GM12878 (cell line): ENCODE data around the gene FTH1. TPM values are rescaled to one million over a fixed set of nuclear protein-coding genes. Genes with fewer than 3 reads are reported as not detected.
A peak's percentile ranks its signal among the peaks of the same experiment; 100 is the strongest.

Source experiments
- BRCA1 ChIP-seq: IDR thresholded peaks from 2 replicates; pipeline ENCODE4 v1.6.1; 2011; ENCODE audit warnings: low read depth, low read length, improper control_type of control experiment
- CHD2 ChIP-seq: IDR thresholded peaks from 2 replicates; pipeline ENCODE4 v1.6.1; 2011; ENCODE audit warnings: low read depth, low read length, improper control_type of control experiment, borderline replicate concordance
- FOS ChIP-seq: IDR thresholded peaks from 3 replicates; pipeline ENCODE4 v1.6.1; 2011; ENCODE audit warnings: borderline replicate concordance; ENCODE audit not compliant: insufficient read length; ENCODE audit errors: extremely low read depth
- IKZF1 ChIP-seq: fragments of 450-650 bp; conservative IDR thresholded peaks from 2 replicates; pipeline ENCODE4 v1.6.1; 2017; ENCODE audit warnings: antibody characterized with exemption, mild to moderate bottlenecking
- IRF4 ChIP-seq: IDR thresholded peaks from 2 replicates; pipeline ENCODE4 v1.6.1; 2011; ENCODE audit warnings: low read depth, low read length
- MTA3 ChIP-seq: IDR thresholded peaks from 2 replicates; pipeline ENCODE4 v1.6.1; 2012; ENCODE audit warnings: low read length, inconsistent platforms, borderline replicate concordance
- MYC ChIP-seq: IDR thresholded peaks from 2 replicates; pipeline ENCODE4 v1.6.1; 2011; ENCODE audit warnings: mild to moderate bottlenecking, low read length, moderate library complexity, inconsistent platforms; ENCODE audit not compliant: insufficient read depth, insufficient replicate concordance, insufficient read length, severe bottlenecking
- NFYA ChIP-seq: IDR thresholded peaks from 2 replicates; pipeline ENCODE4 v1.6.1; 2011; ENCODE audit warnings: low read depth, mild to moderate bottlenecking, low read length, improper control_type of control experiment, borderline replicate concordance
- NFYB ChIP-seq: IDR thresholded peaks from 2 replicates; pipeline ENCODE4 v1.6.1; 2011; ENCODE audit warnings: low read depth, mild to moderate bottlenecking, low read length, improper control_type of control experiment, moderate library complexity; ENCODE audit not compliant: insufficient read depth
- NRF1 ChIP-seq: conservative IDR thresholded peaks from 2 replicates; pipeline ENCODE4 v1.6.1; 2011; ENCODE audit warnings: mild to moderate bottlenecking, low read depth, low read length, improper control_type of control experiment
- SREBF1 ChIP-seq: IDR thresholded peaks from 2 replicates; pipeline ENCODE4 v1.6.1; 2012; ENCODE audit warnings: mild to moderate bottlenecking, low read length
- SUPT20H ChIP-seq: IDR thresholded peaks from 2 replicates; pipeline ENCODE4 v1.6.1; 2011; ENCODE audit warnings: low read depth, mild to moderate bottlenecking, low read length, moderate library complexity, borderline replicate concordance; ENCODE audit not compliant: control insufficient read depth
- SUZ12 ChIP-seq: fragments of 200-600 bp; sonication (generic); IDR thresholded peaks from one replicate; pipeline ENCODE4 v1.6.1; 2018; ENCODE audit warnings: antibody characterized with exemption, mild to moderate bottlenecking; ENCODE audit not compliant: unreplicated experiment
- TCF3 ChIP-seq: IDR thresholded peaks from 2 replicates; pipeline ENCODE4 v1.6.1; 2012; ENCODE audit warnings: low read depth, mild to moderate bottlenecking, low read length, borderline replicate concordance; ENCODE audit not compliant: insufficient read depth
- WRNIP1 ChIP-seq: IDR thresholded peaks from 2 replicates; pipeline ENCODE4 v1.6.1; 2011; ENCODE audit warnings: low read depth, low read length, improper control_type of control experiment, borderline replicate concordance
- ZSCAN29 ChIP-seq: fragments of 450-650 bp; IDR thresholded peaks from 2 replicates; pipeline ENCODE4 v1.6.1; 2017; ENCODE audit warnings: mild to moderate bottlenecking, moderate library complexity
- polyA plus RNA-seq, 11 experiments: library from polyadenylated mRNA; depleted of rRNA in 4 of 11; unstranded in 6 of 11; stranded (reverse) in 5 of 11; fragments of >200 nt; fragmentation: Nextera tagmentation in 4 of 11; fragmentation: Illumina TruSeq in 1 of 11; extraction: Ambion mirVana in 4 of 11; extraction: Trizol in 1 of 11; gene quantifications; 1 replicate in 1 of 11; 2 replicates in 10 of 11; pipeline versions ENCODE4 v1.2.1 to v1.2.3, GENCODE V29; 2011 to 2016; ENCODE audit warnings: inconsistent platforms in 2 of 11, missing spikeins in 2 of 11, low read depth in 1 of 11
- total RNA-seq, 4 experiments: library from RNA; depleted of rRNA in 3 of 4; stranded (reverse); fragments of >200 nt in 3 of 4; fragmentation: Illumina TruSeq in 1 of 4; extraction: Trizol in 1 of 4; gene quantifications; 2 replicates each; pipeline versions ENCODE4 v1.2.1 to v1.2.3, GENCODE V29; 2013 to 2021
- TF ChIP-seq, protein P1 (sequence below): IDR thresholded peaks from 2 replicates; pipeline ENCODE4 v1.6.1; 2012; ENCODE audit warnings: mild to moderate bottlenecking, low read depth, low read length
- TF ChIP-seq, protein P2 (sequence below): fragments of 450-650 bp; IDR thresholded peaks from 2 replicates; pipeline ENCODE4 v1.6.1; 2017; ENCODE audit warnings: mild to moderate bottlenecking, low read depth, inconsistent platforms; ENCODE audit not compliant: poor library complexity, severe bottlenecking
- TF ChIP-seq, protein P3 (sequence below): fragments of 450-650 bp; IDR thresholded peaks from 2 replicates; pipeline ENCODE4 v1.6.1; 2017; ENCODE audit warnings: antibody characterized with exemption, mild to moderate bottlenecking, moderate library complexity
- TF ChIP-seq, protein P4 (sequence below): IDR thresholded peaks from 2 replicates; pipeline ENCODE4 v1.6.1; 2011; ENCODE audit warnings: low read depth, low read length, improper control_type of control experiment, borderline replicate concordance

Gene FTH1
- total and polyA plus RNA-seq, 10 of the 15 experiments (the other 5 are each of a cell fraction or from before 2014, with no cell fraction given), result 289 to 4,154 (median 960) TPM

DNA sequence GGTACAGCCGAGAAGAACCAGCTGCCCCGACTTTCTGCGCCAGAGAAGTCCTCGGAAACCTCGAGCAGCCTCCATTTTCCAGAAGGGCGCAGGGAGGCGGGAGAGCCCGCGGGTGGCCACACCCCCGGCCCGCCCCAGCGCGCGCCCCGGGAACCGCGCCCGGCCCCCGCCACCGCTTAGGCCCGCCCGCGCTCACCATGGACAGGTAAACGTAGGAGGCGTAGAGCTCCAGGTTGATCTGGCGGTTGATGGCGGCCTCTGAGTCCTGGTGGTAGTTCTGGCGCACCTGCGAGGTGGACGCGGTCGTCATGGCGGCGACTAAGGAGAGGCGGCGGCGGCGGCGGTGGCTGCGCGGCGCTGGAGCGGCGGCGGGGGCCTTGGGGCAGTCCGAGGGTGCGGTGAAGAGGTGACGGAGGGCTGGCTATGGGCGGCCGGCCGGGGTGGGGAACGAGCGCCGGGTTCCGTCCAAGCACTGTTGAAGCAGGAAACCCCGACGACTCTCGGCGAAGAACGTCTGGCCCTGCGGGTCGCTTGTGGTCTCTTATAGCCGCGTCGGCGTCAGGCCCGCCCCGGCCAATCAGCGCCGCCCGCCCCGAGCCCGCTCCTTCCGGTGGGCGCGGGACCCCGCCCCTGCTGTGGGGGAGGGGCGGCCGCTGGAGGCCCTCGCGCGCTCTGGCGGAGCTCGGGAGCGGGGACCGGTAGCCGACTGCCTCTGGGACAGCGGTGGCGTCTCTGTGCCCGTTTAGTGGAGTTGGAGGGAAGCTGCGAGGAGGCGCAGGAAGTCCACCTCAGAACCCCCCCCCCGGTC is at the start of gene FTH1 (continued):
- TF ChIP-seq, protein P1, sequence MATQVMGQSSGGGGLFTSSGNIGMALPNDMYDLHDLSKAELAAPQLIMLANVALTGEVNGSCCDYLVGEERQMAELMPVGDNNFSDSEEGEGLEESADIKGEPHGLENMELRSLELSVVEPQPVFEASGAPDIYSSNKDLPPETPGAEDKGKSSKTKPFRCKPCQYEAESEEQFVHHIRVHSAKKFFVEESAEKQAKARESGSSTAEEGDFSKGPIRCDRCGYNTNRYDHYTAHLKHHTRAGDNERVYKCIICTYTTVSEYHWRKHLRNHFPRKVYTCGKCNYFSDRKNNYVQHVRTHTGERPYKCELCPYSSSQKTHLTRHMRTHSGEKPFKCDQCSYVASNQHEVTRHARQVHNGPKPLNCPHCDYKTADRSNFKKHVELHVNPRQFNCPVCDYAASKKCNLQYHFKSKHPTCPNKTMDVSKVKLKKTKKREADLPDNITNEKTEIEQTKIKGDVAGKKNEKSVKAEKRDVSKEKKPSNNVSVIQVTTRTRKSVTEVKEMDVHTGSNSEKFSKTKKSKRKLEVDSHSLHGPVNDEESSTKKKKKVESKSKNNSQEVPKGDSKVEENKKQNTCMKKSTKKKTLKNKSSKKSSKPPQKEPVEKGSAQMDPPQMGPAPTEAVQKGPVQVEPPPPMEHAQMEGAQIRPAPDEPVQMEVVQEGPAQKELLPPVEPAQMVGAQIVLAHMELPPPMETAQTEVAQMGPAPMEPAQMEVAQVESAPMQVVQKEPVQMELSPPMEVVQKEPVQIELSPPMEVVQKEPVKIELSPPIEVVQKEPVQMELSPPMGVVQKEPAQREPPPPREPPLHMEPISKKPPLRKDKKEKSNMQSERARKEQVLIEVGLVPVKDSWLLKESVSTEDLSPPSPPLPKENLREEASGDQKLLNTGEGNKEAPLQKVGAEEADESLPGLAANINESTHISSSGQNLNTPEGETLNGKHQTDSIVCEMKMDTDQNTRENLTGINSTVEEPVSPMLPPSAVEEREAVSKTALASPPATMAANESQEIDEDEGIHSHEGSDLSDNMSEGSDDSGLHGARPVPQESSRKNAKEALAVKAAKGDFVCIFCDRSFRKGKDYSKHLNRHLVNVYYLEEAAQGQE, result no peak
- TF ChIP-seq BRCA1, result no peak
- TF ChIP-seq, protein P2, sequence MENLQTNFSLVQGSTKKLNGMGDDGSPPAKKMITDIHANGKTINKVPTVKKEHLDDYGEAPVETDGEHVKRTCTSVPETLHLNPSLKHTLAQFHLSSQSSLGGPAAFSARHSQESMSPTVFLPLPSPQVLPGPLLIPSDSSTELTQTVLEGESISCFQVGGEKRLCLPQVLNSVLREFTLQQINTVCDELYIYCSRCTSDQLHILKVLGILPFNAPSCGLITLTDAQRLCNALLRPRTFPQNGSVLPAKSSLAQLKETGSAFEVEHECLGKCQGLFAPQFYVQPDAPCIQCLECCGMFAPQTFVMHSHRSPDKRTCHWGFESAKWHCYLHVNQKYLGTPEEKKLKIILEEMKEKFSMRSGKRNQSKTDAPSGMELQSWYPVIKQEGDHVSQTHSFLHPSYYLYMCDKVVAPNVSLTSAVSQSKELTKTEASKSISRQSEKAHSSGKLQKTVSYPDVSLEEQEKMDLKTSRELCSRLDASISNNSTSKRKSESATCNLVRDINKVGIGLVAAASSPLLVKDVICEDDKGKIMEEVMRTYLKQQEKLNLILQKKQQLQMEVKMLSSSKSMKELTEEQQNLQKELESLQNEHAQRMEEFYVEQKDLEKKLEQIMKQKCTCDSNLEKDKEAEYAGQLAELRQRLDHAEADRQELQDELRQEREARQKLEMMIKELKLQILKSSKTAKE, result no peak
- no peak for TF ChIP-seq FOS
- no peak for TF ChIP-seq SREBF1
- TF ChIP-seq NFYB, result peak; percentile 80
- peak; percentile 35; the same call in 1 of the 2 replicates for TF ChIP-seq TCF3
- TF ChIP-seq, protein P3, sequence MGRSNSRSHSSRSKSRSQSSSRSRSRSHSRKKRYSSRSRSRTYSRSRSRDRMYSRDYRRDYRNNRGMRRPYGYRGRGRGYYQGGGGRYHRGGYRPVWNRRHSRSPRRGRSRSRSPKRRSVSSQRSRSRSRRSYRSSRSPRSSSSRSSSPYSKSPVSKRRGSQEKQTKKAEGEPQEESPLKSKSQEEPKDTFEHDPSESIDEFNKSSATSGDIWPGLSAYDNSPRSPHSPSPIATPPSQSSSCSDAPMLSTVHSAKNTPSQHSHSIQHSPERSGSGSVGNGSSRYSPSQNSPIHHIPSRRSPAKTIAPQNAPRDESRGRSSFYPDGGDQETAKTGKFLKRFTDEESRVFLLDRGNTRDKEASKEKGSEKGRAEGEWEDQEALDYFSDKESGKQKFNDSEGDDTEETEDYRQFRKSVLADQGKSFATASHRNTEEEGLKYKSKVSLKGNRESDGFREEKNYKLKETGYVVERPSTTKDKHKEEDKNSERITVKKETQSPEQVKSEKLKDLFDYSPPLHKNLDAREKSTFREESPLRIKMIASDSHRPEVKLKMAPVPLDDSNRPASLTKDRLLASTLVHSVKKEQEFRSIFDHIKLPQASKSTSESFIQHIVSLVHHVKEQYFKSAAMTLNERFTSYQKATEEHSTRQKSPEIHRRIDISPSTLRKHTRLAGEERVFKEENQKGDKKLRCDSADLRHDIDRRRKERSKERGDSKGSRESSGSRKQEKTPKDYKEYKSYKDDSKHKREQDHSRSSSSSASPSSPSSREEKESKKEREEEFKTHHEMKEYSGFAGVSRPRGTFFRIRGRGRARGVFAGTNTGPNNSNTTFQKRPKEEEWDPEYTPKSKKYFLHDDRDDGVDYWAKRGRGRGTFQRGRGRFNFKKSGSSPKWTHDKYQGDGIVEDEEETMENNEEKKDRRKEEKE, result no peak
- TF ChIP-seq WRNIP1, result no peak
- TF ChIP-seq NFYA, result no peak
- TF ChIP-seq IRF4, result no peak
- TF ChIP-seq MYC, result no peak
- no peak for TF ChIP-seq SUPT20H
- peak; percentile 84 for TF ChIP-seq IKZF1
- peak; percentile 89 for TF ChIP-seq CHD2
- TF ChIP-seq SUZ12, result no peak
- TF ChIP-seq MTA3, result no peak
- TF ChIP-seq ZSCAN29, result peak; percentile 25; the same call in 1 of the 2 replicates
- TF ChIP-seq NRF1, result no peak
- TF ChIP-seq, protein P4, sequence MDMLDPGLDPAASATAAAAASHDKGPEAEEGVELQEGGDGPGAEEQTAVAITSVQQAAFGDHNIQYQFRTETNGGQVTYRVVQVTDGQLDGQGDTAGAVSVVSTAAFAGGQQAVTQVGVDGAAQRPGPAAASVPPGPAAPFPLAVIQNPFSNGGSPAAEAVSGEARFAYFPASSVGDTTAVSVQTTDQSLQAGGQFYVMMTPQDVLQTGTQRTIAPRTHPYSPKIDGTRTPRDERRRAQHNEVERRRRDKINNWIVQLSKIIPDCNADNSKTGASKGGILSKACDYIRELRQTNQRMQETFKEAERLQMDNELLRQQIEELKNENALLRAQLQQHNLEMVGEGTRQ, result no peak
